Measurements from ENCODE around the gene MAP3K2.
"Not testable (repeated sequence)": the region's sequence is repeated elsewhere in the genome, so short reads cannot be mapped to it uniquely, and the experiment has no call there.

- TF ChIP-seq CTCF, POLR2A (IDR thresholded peaks at IDR 0.05): not testable (repeated sequence)
Observed at GRCh38 chr2:127353873-127354676, 33.7 kb downstream of the MAP3K2 start.

All from thyroid gland (tissue), 4 donors.